GM12892 (cell line): ENCODE measurements around the gene KRTAP5-9.
"Not testable (repeated sequence)": the region's sequence is repeated elsewhere in the genome, so short reads cannot be mapped to it uniquely, and the experiment has no call there.

ENCODE experiments used
- POLR2A ChIP-seq: IDR thresholded peaks from 2 replicates; pipeline ENCODE4 v1.6.1; 2011; ENCODE audit warnings: low read depth, low read length, control low read depth
- TAF1 ChIP-seq: IDR thresholded peaks from 2 replicates; pipeline ENCODE4 v1.6.1; 2011; ENCODE audit warnings: low read depth, mild to moderate bottlenecking, control low read depth, low read length, borderline replicate concordance

GRCh38 chr11:71567633-71568032 lies 19.4 kb downstream of the KRTAP5-9 start:
- TF ChIP-seq POLR2A, TAF1: not testable (repeated sequence)
